SU-DHL-6 (cell line): ENCODE results near the gene METTL6.

Source experiments
- H2AFZ ChIP-seq: fragments of 200-600 bp; sonication (generic); 2 replicates; pipeline ENCODE4 v1.6.1; 2014; ENCODE audit warnings: low read depth, mild to moderate bottlenecking, moderate library complexity, mixed read lengths, antibody characterized with exemption, low read length; ENCODE audit not compliant: severe bottlenecking
- H3F3A ChIP-seq: fragments of 200-600 bp; shearing (Covaris generic); 2 replicates; pipeline ENCODE4 v1.6.0; 2016; ENCODE audit warnings: antibody characterized with exemption, mild to moderate bottlenecking; ENCODE audit not compliant: insufficient read depth
- H3K27ac ChIP-seq: fragments of 200-600 bp; sonication (generic); 2 replicates; pipeline ENCODE4 v1.5.1; 2016; ENCODE audit warnings: low read depth, mild to moderate bottlenecking, low read length, moderate library complexity, mixed read lengths
- H3K27me3 ChIP-seq: fragments of 200-600 bp; sonication (generic), shearing (Covaris generic); 2 replicates; pipeline ENCODE4 v1.6.0; 2014; ENCODE audit warnings: mild to moderate bottlenecking, low read length
- H3K36me3 ChIP-seq: fragments of 200-600 bp; sonication (generic); 2 replicates; pipeline ENCODE4 v1.6.1; 2014; ENCODE audit warnings: mild to moderate bottlenecking, low read length, mixed read lengths
- H3K4me2 ChIP-seq: fragments of 300-600, 200-600 bp; shearing (Covaris generic), sonication (generic); 2 replicates; pipeline ENCODE4 v1.6.0; 2014; ENCODE audit warnings: low read length, low read depth, mild to moderate bottlenecking; ENCODE audit not compliant: poor library complexity, severe bottlenecking
- H3K4me3 ChIP-seq: fragments of 200-600 bp; sonication (generic); 2 replicates; pipeline ENCODE4 v1.5.1; 2014; ENCODE audit warnings: antibody characterized with exemption, low read length, mild to moderate bottlenecking, mixed read lengths; ENCODE audit not compliant: insufficient read depth, poor library complexity, severe bottlenecking
- H3K79me2 ChIP-seq: fragments of 200-600 bp; sonication (generic); 2 replicates; pipeline ENCODE4 v1.6.1; 2014; ENCODE audit warnings: mild to moderate bottlenecking, low read length, moderate library complexity; ENCODE audit not compliant: insufficient read depth
- H3K9ac ChIP-seq: fragments of 200-600 bp; sonication (generic); 2 replicates; pipeline ENCODE4 v1.7.0; 2014; ENCODE audit warnings: mild to moderate bottlenecking, low read length
- H3K9me2 ChIP-seq: fragments of 200-600 bp; sonication (generic); replicated peaks from 2 replicates; pipeline ENCODE4 v1.6.1; 2014; ENCODE audit warnings: low read length; ENCODE audit not compliant: insufficient read depth
- H3K9me3 ChIP-seq: fragments of 200-600 bp; sonication (generic); 2 replicates; pipeline ENCODE4 v1.6.1; 2014; ENCODE audit warnings: low read length, mixed read lengths; ENCODE audit not compliant: insufficient read depth
- H4K20me1 ChIP-seq: fragments of 200-600 bp; sonication (generic); 2 replicates; pipeline ENCODE4 v1.6.1; 2014; ENCODE audit warnings: low read depth, mild to moderate bottlenecking, antibody characterized with exemption, low read length, moderate library complexity, mixed read lengths
- CTCF ChIP-seq: fragments of 200-600 bp; sonication (generic); IDR thresholded peaks from one replicate; pipeline ENCODE4 v1.5.1; 2017; ENCODE audit warnings: antibody characterized with exemption, mild to moderate bottlenecking, low read length, moderate library complexity; ENCODE audit not compliant: insufficient read depth, poor library complexity, severe bottlenecking
- EZH2phosphoT487 ChIP-seq: fragments of 200-600 bp; sonication (generic), shearing (Covaris generic); conservative IDR thresholded peaks from 2 replicates; pipeline ENCODE4 v1.6.1; 2018; ENCODE audit warnings: mild to moderate bottlenecking, antibody characterized with exemption, low read length, moderate library complexity, mixed read lengths

METTL6 gene

GRCh38 chr3:15409239-15409638 lies 18.1 kb downstream of the METTL6 start:
- no peaks in the 10 kb centered on the region for H3K79me2 ChIP-seq
- no peak overlapping the region for H3K4me3 ChIP-seq
- no peaks in the 10 kb centered on the region for H3K9me2 ChIP-seq
- H3K4me2 ChIP-seq = no peak overlapping the region
- no peak overlapping the region for H3K27ac ChIP-seq
- no peak overlapping the region for H2AFZ ChIP-seq
- H3K9me3 ChIP-seq = no peaks in the 10 kb centered on the region
- no peaks in the 10 kb centered on the region for H3F3A ChIP-seq
- H4K20me1 ChIP-seq = no peaks in the 10 kb centered on the region
- H3K27me3 ChIP-seq = no peaks in the 10 kb centered on the region
- peaks cover 6% of the 10 kb centered on the region; the same call in 1 of the 2 replicates for H3K36me3 ChIP-seq
- no peak overlapping the region for H3K9ac ChIP-seq
- no peak for TF ChIP-seq CTCF
- no peak for TF ChIP-seq EZH2phosphoT487

GRCh38 chr3:15405448-15406050 lies 21.8 kb downstream of the METTL6 start:
- no peak overlapping the region for H3K4me3 ChIP-seq
- H3K27ac ChIP-seq = no peak overlapping the region
- no peaks in the 10 kb centered on the region for H3F3A ChIP-seq
- H3K27me3 ChIP-seq = no peaks in the 10 kb centered on the region
- no peaks in the 10 kb centered on the region for H3K79me2 ChIP-seq
- H3K4me2 ChIP-seq = no peak overlapping the region
- TF ChIP-seq EZH2phosphoT487 (no peak), CTCF (peak; percentile 65)
- no peaks in the 10 kb centered on the region for H4K20me1 ChIP-seq
- H3K9me3 ChIP-seq = no peaks in the 10 kb centered on the region
- no peak overlapping the region for H2AFZ ChIP-seq
- H3K9me2 ChIP-seq = no peaks in the 10 kb centered on the region
- H3K36me3 ChIP-seq = 0 out of 2 replicates have a peak, but pooled peaks cover 2% of the 10 kb centered on the region
- H3K9ac ChIP-seq = no peak overlapping the region

- no peaks in the 10 kb centered on the region for H3K79me2 ChIP-seq
- H3K36me3 ChIP-seq = no peaks in the 10 kb centered on the region
- no peak overlapping the region for H3K4me2 ChIP-seq
- H3F3A ChIP-seq = no peaks in the 10 kb centered on the region
- H3K27me3 ChIP-seq = no peaks in the 10 kb centered on the region
- H3K4me3 ChIP-seq = no peak overlapping the region
- H3K9me2 ChIP-seq = no peaks in the 10 kb centered on the region
- H4K20me1 ChIP-seq = no peaks in the 10 kb centered on the region
- TF ChIP-seq EZH2phosphoT487 (no peak), CTCF (no peak)
- H3K27ac ChIP-seq = no peak overlapping the region
- H2AFZ ChIP-seq = no peak overlapping the region
- H3K9me3 ChIP-seq = no peaks in the 10 kb centered on the region
- H3K9ac ChIP-seq = no peak overlapping the region
These were observed 22.6 kb downstream of the METTL6 start for GRCh38 chr3:15404767-15405166.
